Uterus (tissue), 2 donors: ENCODE measurements around the gene SMIM41.

Experiments
- CTCF ChIP-seq, 4 experiments: fragments of 200-600 bp in 2 of 4; fragments of 450-650 bp in 2 of 4; sonication (generic) in 2 of 4; IDR thresholded peaks; one replicate each; pipeline ENCODE4 v1.5.1; 2016 to 2019; ENCODE audit warnings: antibody characterized with exemption in 4 of 4, mild to moderate bottlenecking in 2 of 4, moderate library complexity in 1 of 4
- POLR2A ChIP-seq, 2 donors: fragments of 450-650 bp; IDR thresholded peaks; one replicate each; pipeline ENCODE4 v1.6.1; 2016; ENCODE audit warnings: antibody characterized with exemption in 2 of 2, mild to moderate bottlenecking in 1 of 2, moderate library complexity in 1 of 2

GRCh38 chr12:52070185-52070925 is 9.1 kb upstream of the SMIM41 start:
- TF ChIP-seq CTCF (IDR thresholded peaks at IDR 0.05): no peak
- no peak for TF ChIP-seq POLR2A (IDR thresholded peaks at IDR 0.05)
